GM18498 (cell line): Measurements from ENCODE around the gene LAMB1.

Experiments used
- ATAC-seq: cut with Tn5 transposase; IDR thresholded peaks from one replicate; pipeline ENCODE4 v1.9.1; 2021; ENCODE audit warnings: mild to moderate bottlenecking, moderate library complexity; ENCODE audit not compliant: unreplicated experiment

LAMB1 gene

GRCh38 chr7:108018668-108019067 is 15.7 kb upstream of the LAMB1 start:
- no peak for ATAC-seq

- no peak for ATAC-seq
Observed at GRCh38 chr7:108017776-108018151, 14.8 kb upstream of the LAMB1 start.

GRCh38 chr7:108016841-108017775 is 14.1 kb upstream of the LAMB1 start:
- peak; percentile 56 for ATAC-seq

- no peak for ATAC-seq
Observed at GRCh38 chr7:108015740-108016139, 12.8 kb upstream of the LAMB1 start.

GRCh38 chr7:108014747-108015682 is 12.1 kb upstream of the LAMB1 start:
- ATAC-seq, result no peak

GRCh38 chr7:108014215-108014614 is 11.3 kb upstream of the LAMB1 start:
- ATAC-seq, result no peak

- ATAC-seq, result no peak
Observed at GRCh38 chr7:108012499-108013430, 9.8 kb upstream of the LAMB1 start.

GRCh38 chr7:108010377-108010776 is 7.4 kb upstream of the LAMB1 start:
- ATAC-seq, result no peak

- ATAC-seq, result no peak
Observed at GRCh38 chr7:108009873-108010272, 6.9 kb upstream of the LAMB1 start.

- ATAC-seq, result no peak
Observed at GRCh38 chr7:108008827-108009226, 5.9 kb upstream of the LAMB1 start.

GRCh38 chr7:108008240-108008639 is 5.3 kb upstream of the LAMB1 start:
- ATAC-seq, result no peak

- no peak for ATAC-seq
Observed at GRCh38 chr7:108007762-108008161, 4.8 kb upstream of the LAMB1 start.

- no peak for ATAC-seq
Observed at GRCh38 chr7:108007261-108007660, 4.3 kb upstream of the LAMB1 start.

GRCh38 chr7:108004220-108005142 is 1.5 kb upstream of the LAMB1 start:
- no peak for ATAC-seq

- no peak for ATAC-seq
Observed at GRCh38 chr7:108003599-108003935, 606 bp upstream of the LAMB1 start.

GRCh38 chr7:108001764-108002725 is 916 bp downstream of the LAMB1 start:
- no peak for ATAC-seq

- no peak for ATAC-seq
Observed at GRCh38 chr7:108000875-108001763, 1.8 kb downstream of the LAMB1 start.
